GM18511 (cell line): ENCODE measurements around the gene ATP11B.
"Not testable (repeated sequence)": the region's sequence is repeated elsewhere in the genome, so short reads cannot be mapped to it uniquely, and the experiment has no call there.

Experiments
- ATAC-seq: cut with Tn5 transposase; IDR thresholded peaks from one replicate; pipeline ENCODE4 v1.9.1; 2021; ENCODE audit warnings: mild to moderate bottlenecking, moderate library complexity; ENCODE audit not compliant: unreplicated experiment

The ATP11B gene

GRCh38 chr3:182824957-182825356 is 31.7 kb downstream of the ATP11B start:
- ATAC-seq = no peak

DNA sequence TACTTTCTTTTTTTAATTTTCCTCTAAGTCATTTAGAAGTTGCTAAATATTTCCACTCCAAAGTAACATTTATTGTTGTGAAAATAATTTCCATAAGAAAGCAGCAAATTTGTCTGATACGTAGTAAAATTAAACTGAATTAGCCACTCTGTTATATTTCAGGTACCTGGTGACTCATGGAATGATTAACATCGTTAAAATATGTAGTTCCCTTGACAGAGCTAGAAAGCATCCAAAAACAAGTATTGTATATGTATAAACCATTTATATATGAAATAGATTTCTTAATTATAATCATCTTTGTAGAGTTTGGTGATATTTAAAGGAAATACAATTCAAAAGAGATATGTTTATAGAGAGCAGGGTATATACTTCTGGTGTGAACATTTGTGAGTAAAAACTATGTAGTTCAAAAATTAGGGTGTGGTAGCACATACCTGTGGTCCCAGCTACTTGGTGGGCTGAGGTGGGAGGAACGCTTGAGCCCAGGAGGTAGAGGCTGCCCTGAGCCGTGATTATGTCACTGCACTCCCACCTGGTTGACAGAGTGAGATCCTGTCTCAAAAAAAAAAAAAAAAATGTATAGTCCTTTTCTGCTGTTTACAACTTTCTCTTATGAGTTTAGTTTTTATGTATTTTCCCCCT is 36.6 kb downstream of the ATP11B start:
- no peak for ATAC-seq

GRCh38 chr3:182837855-182838454 is 44.7 kb downstream of the ATP11B start:
- ATAC-seq = no peak

GRCh38 chr3:182843478-182843877 is 50.2 kb downstream of the ATP11B start:
- ATAC-seq = no peak

- ATAC-seq = no peak
Measured at GRCh38 chr3:182848906-182849305, 55.6 kb downstream of the ATP11B start.

DNA sequence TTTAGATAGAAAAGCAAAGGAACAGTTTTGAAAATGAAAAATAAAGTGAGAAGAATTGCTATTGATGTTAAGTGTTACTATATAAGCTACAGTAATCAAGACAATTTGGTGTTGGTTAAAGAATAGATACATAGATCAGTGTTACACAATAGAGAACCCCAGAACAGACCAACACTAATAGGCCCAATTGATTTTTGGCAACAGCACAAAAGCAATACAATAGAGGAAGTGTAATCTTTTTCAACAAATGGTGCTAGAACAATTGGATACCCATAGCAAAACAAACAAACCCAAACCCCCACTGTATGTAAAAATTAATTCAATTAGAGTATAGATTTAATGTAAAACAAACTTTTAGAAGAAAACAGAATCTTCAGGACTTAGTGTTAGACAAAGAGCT is 61.8 kb downstream of the ATP11B start:
- no peak for ATAC-seq

- no peak for ATAC-seq
Measured at GRCh38 chr3:182861348-182861747, 68.0 kb downstream of the ATP11B start.

- no peak for ATAC-seq
Measured at GRCh38 chr3:182862159-182862860, 69.0 kb downstream of the ATP11B start.

- no peak for ATAC-seq
Measured at GRCh38 chr3:182869059-182869458, 75.8 kb downstream of the ATP11B start.

DNA sequence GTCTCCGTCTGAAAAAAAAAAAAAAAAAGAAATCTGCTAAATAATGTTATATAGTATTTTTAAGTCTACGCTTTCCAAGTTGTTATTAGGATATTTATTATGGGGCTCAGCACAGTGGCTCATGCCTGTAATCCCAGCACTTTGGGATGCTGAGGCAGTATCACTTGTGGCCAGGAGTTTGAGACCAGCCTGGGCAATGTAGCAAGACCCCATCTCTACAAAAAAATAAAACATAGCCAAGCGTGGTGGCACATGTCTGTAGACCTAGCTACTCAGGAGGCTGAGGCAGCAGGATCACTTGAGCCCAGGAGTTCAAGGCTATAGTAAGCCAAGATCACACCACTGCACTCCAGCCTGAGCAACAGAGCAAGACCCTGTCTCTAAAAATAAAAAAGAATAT is 77.6 kb downstream of the ATP11B start:
- ATAC-seq = not testable (repeated sequence)

GRCh38 chr3:182879031-182879611 is 85.8 kb downstream of the ATP11B start:
- no peak for ATAC-seq

- ATAC-seq = no peak
Measured at GRCh38 chr3:182886497-182886896, 93.2 kb downstream of the ATP11B start.

DNA sequence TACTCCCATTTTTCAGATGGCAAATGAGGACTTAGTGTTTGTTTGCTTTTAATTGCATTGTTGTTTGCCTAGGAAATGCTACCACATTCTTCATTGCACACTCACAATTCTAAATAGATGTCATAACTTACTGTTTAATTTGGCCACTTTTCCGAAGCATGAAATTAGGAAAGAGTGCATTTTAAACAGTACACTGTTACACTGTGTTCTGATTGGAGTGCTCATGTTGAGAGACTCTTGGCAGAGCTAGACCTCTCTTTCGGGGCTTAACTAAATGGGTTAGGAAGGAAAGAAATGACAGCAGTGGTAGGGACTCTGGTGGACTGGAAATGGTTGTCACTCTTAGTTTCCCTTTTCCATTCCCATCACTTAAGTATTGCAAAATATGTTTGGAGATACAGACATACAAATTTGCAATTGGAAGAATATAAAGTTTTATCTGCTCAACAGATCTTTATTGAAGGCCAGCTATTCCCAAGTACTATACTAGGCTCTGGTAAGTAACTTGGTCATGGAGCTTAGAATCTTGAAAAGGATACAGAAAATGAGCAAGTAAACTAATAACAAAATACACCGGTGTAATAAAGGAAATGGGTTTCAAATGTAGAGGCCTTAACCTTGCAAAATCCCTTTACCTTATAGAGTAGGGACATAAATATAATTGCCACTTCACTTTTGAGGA is 96.8 kb downstream of the ATP11B start:
- no peak for ATAC-seq

DNA sequence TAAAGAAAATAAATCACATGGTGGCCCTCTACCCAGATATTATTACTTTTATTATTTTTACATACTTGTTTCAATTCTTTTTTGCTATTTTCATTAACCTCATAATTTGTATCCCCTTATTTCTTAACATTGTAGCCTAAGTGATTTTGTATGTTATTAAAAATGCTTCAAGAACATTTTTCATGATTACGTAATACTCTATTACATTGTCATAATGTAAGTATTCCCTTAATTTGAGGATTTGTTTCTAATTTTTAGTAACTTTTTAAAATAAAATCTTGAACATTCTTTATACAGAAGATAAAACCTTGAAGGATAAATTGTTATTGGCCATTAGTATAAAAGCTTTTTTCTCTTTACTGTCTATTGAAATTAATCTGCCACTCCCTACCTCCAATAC is 98.1 kb downstream of the ATP11B start:
- ATAC-seq = no peak

GRCh38 chr3:182892226-182892625 is 98.9 kb downstream of the ATP11B start:
- no peak for ATAC-seq

DNA sequence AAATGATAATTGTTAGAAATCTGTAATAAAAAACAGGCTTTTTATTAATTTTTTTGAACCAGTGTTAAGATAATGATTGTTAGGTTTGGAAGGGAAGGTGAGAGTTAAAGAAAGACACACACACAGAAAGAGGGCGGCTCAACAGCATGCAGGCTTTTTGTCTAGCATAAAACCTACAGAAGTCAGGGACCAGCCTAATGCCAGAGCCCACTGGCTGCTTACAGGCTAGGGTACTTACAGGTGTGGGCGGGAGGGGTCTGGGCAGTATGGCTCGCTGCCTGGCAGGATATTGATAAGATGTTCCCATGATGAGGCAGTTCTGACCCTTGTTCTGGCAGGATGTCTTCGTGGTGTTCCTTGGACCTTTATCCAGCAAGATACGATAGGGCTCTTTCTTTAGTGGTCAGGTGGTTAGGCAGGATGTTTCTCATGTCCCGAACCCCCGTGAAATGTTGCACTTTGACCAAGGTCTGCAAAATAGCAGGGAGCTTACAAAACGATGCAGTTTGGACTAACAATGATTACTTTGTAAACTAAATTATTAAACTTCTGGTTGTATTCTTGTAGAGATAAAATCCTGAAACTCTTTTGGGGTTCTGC is 102.3 kb downstream of the ATP11B start:
- no peak for ATAC-seq

DNA sequence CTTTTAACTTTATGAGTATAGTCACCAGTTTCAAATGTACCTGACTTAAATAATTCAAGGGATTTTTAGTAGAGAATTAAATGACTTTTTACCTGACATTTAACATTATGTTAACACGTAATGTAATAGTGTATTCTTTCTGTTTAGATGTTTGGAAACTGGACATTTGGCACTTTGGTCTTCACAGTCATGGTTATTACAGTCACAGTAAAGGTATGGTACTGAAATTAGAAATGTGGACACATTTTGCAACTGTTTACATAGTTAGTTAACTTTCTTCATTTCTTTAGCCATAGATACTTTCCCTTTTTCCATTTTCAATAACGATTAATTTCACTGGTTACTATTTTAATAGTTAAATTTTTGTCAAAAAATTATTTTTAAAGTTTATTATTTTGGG is 103.2 kb downstream of the ATP11B start:
- no peak for ATAC-seq

GRCh38 chr3:182902236-182902635 is 108.9 kb downstream of the ATP11B start:
- no peak for ATAC-seq

DNA sequence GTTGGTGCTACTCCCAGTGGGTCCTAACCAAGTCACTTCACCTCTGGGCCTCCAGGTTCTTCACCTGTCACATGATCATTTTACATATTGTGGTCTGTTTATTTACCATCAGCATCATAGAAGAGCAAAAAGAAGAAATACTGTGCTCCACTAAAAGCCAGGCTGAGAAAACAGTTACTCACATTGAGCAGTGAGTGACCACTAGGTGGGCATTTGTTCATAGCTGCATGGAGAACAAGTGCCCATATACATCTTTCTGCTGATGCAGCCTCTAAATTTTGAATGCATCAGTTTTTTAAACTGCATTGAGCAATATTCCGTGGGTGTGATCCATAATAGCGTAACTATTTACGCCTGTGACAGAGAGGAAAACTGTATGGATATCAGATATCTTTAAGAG is 110.9 kb downstream of the ATP11B start:
- ATAC-seq = no peak

DNA sequence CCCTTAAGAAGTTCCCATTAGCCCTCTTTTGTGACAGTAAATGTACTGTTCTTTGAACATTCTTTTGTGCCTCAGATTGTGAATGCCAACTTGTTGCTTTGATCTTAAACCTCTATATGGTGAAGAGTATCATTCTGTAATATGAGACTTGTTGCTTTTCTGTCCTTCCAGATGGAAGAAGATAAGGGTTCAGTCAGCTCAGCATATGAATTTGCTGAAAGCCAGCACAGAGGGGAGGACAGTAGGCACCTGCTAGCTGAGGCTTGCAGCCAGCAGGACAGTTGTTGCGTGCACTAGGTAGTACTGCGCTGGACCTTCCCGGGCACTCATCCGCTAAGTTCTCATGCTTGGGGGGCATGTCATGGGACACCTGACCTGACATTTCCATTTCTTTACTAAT is 112.3 kb downstream of the ATP11B start:
- peak; percentile 41 for ATAC-seq

DNA sequence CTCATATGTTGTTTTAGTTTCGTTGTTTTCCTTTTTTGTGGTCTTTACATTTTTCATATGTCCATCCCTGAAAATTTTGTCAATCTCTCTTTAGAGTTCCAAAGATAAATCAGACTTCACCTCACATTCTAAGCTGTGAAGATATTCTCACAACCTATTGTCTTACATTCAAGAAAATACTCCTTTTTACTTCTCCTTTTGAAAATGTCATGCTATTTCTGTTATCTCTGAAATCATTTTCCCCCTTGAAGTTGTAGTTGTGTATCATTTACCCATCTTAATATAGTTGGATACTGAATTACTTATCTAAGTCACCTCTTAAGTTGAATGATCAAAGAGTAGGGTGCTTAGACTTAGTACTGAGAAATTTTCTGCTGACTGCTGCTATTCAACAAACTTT is 112.7 kb downstream of the ATP11B start:
- peak; percentile 73 for ATAC-seq
